Neural cell (in vitro differentiated cells): ENCODE results near the gene ANTXR1.

Experiments used
- CTCF ChIP-seq: fragments of 450-650 bp; IDR thresholded peaks from 2 replicates; pipeline ENCODE4 v1.5.1; 2014; ENCODE audit warnings: antibody characterized with exemption, mild to moderate bottlenecking, moderate library complexity; ENCODE audit not compliant: poor library complexity, severe bottlenecking
- EZH2 ChIP-seq: fragments of 200-600, 300-800 bp; shearing (Covaris generic), sonication (generic); IDR thresholded peaks from 2 replicates; pipeline ENCODE4 v1.6.1; 2014; ENCODE audit warnings: antibody characterized with exemption, low read length, borderline replicate concordance, mild to moderate bottlenecking; ENCODE audit not compliant: insufficient read depth, poor library complexity, severe bottlenecking
- POLR2AphosphoS5 ChIP-seq: IDR thresholded peaks from 2 replicates; pipeline ENCODE4 v1.6.1; 2012
- REST ChIP-seq: IDR thresholded peaks from 2 replicates; pipeline ENCODE4 v1.6.1; 2012; ENCODE audit warnings: borderline replicate concordance
- TAF1 ChIP-seq: IDR thresholded peaks from 2 replicates; pipeline ENCODE4 v1.6.1; 2012; ENCODE audit warnings: low read depth

GRCh38 chr2:69034845-69035244 is 21.9 kb downstream of the ANTXR1 start:
- TF ChIP-seq CTCF (no peak), EZH2 (no peak), TAF1 (no peak), POLR2AphosphoS5 (no peak), REST (no peak)
